IgD-negative memory B cell (primary cell): ENCODE results near the gene LIFR. TPM values are rescaled to one million over a fixed set of nuclear protein-coding genes. Genes with fewer than 3 reads are reported as not detected.
"Not testable (repeated sequence)": the region's sequence is repeated elsewhere in the genome, so short reads cannot be mapped to it uniquely, and the experiment has no call there.

Experiments used
- H3K27ac Mint-ChIP-seq, 3 donors: one replicate each; pipeline ENCODE4 v1.8.0; 2020 to 2022; ENCODE audit warnings: mild to moderate bottlenecking in 3 of 3, mixed read lengths in 3 of 3, moderate library complexity in 1 of 3
- H3K27me3 Mint-ChIP-seq: one replicate; pipeline ENCODE4 v1.8.0; 2021; ENCODE audit warnings: mixed read lengths
- H3K36me3 Mint-ChIP-seq: one replicate; pipeline ENCODE4 v1.8.0; 2020; ENCODE audit warnings: mild to moderate bottlenecking, mixed read lengths
- H3K4me1 Mint-ChIP-seq, 3 donors: one replicate each; pipeline ENCODE4 v1.8.0; 2020 to 2022; ENCODE audit warnings: mixed read lengths in 3 of 3, mild to moderate bottlenecking in 1 of 3
- H3K4me3 Mint-ChIP-seq, 4 donors: one replicate each; pipeline ENCODE4 v1.8.0; 2020 to 2022; ENCODE audit warnings: mild to moderate bottlenecking in 4 of 4, mixed read lengths in 4 of 4, moderate library complexity in 3 of 4
- H3K9me3 Mint-ChIP-seq, 3 donors: one replicate each; pipeline ENCODE4 v1.8.0; 2020 to 2021; ENCODE audit warnings: mixed read lengths in 3 of 3, mild to moderate bottlenecking in 1 of 3
- polyA plus RNA-seq: library from polyadenylated mRNA; unstranded; fragments of 300-500 nt; fragmentation: Illumina TruSeq; gene quantifications from one replicate; pipeline ENCODE4 v1.2.3, GENCODE V29; 2021

LIFR gene, protein sequence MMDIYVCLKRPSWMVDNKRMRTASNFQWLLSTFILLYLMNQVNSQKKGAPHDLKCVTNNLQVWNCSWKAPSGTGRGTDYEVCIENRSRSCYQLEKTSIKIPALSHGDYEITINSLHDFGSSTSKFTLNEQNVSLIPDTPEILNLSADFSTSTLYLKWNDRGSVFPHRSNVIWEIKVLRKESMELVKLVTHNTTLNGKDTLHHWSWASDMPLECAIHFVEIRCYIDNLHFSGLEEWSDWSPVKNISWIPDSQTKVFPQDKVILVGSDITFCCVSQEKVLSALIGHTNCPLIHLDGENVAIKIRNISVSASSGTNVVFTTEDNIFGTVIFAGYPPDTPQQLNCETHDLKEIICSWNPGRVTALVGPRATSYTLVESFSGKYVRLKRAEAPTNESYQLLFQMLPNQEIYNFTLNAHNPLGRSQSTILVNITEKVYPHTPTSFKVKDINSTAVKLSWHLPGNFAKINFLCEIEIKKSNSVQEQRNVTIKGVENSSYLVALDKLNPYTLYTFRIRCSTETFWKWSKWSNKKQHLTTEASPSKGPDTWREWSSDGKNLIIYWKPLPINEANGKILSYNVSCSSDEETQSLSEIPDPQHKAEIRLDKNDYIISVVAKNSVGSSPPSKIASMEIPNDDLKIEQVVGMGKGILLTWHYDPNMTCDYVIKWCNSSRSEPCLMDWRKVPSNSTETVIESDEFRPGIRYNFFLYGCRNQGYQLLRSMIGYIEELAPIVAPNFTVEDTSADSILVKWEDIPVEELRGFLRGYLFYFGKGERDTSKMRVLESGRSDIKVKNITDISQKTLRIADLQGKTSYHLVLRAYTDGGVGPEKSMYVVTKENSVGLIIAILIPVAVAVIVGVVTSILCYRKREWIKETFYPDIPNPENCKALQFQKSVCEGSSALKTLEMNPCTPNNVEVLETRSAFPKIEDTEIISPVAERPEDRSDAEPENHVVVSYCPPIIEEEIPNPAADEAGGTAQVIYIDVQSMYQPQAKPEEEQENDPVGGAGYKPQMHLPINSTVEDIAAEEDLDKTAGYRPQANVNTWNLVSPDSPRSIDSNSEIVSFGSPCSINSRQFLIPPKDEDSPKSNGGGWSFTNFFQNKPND
- not detected for polyA plus RNA-seq

- peak within 1 kb of the TSS in 2 of 3 donors; percentile 24 to 47 for H3K27ac Mint-ChIP-seq
- peak within 1 kb of the TSS; percentile 64 to 88 (median 81) for H3K4me3 Mint-ChIP-seq
- no peaks in the 10 kb centered on the region for H3K36me3 Mint-ChIP-seq
- H3K9me3 Mint-ChIP-seq, result peaks cover 0 to 1% (median 0%) of the 10 kb centered on the region in 3 donors
- H3K4me1 Mint-ChIP-seq, result peaks cover 3 to 11% (median 5%) of the 10 kb centered on the region in 3 donors
- H3K27me3 Mint-ChIP-seq, result peaks cover 40% of the 10 kb centered on the region
Observed at GRCh38 chr5:38556599-38557307, at the start of gene LIFR. Gene LIFR, minus strand, starts transcription at chr5:38556646. Its CDS starts 25,999 bp downstream, at chr5:38530647.

DNA sequence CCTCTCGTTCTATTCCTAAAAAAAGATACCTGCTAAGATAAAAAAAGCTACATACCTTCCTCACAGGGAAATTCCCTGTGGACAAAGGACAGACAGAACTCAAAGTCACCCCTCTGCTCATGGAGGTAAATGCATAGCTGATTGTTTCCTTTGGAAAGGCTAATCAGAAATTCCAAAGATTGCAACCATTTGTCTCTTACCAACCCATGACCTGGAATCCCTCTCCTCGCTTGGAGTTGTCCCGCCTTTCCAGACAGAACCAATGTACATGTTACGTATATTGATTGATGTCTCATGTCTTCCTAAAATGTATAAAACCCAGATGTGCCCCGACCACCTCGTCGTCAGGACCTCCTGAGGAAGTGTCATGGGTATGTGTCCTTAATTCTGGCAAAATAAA is 49.2 kb upstream of the LIFR start:
- H3K27me3 Mint-ChIP-seq, result peaks cover 5% of the 10 kb centered on the region
- H3K4me3 Mint-ChIP-seq, result no peak overlapping the region
- H3K36me3 Mint-ChIP-seq, result peaks cover 2% of the 10 kb centered on the region
- no peaks in the 10 kb centered on the region for H3K9me3 Mint-ChIP-seq
- H3K4me1 Mint-ChIP-seq, result no peaks in the 10 kb centered on the region
- H3K27ac Mint-ChIP-seq, result no peak overlapping the region

DNA sequence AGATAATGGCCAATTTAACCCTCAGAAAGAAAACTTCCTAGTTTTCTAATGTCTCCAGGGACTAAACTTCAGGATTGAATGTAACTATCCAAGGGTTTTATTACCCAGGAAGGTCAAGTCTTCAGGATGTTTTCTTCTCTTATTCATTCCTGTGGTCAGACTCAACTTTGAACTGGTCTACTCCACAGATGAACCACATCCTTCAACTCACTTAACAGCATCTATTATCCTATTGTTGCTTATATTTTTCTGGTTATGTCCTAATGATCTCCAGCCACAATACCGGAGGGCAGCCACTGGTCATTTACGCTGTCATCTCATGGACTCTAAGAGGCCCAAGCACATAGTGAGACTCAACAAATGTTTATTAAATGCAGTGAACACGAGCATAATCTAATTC is 47.2 kb upstream of the LIFR start:
- Mint-ChIP-seq H3K4me1 (no peaks in the 10 kb centered on the region), H3K36me3 (peaks cover 2% of the 10 kb centered on the region), H3K9me3 (no peaks in the 10 kb centered on the region), H3K27me3 (peaks cover 4% of the 10 kb centered on the region), H3K27ac (no peak overlapping the region), H3K4me3 (no peak overlapping the region)

- Mint-ChIP-seq H3K27me3 (peaks cover 8% of the 10 kb centered on the region), H3K36me3 (peaks cover 2% of the 10 kb centered on the region), H3K4me1 (no peaks in the 10 kb centered on the region), H3K4me3 (no peak overlapping the region), H3K27ac (no peak overlapping the region), H3K9me3 (no peaks in the 10 kb centered on the region)
Observed at GRCh38 chr5:38602641-38603040, 46.2 kb upstream of the LIFR start.

GRCh38 chr5:38601863-38602298 is 45.4 kb upstream of the LIFR start:
- Mint-ChIP-seq H3K4me3 (no peak overlapping the region), H3K9me3 (peaks cover 0 to 2% (median 0%) of the 10 kb centered on the region in 3 donors), H3K4me1 (no peaks in the 10 kb centered on the region), H3K36me3 (peaks cover 2% of the 10 kb centered on the region), H3K27me3 (peaks cover 15% of the 10 kb centered on the region), H3K27ac (no peak overlapping the region)

GRCh38 chr5:38601133-38601862 is 44.9 kb upstream of the LIFR start:
- H3K27ac Mint-ChIP-seq, result no peak overlapping the region
- peaks cover 15% of the 10 kb centered on the region for H3K27me3 Mint-ChIP-seq
- no peaks in the 10 kb centered on the region for H3K4me1 Mint-ChIP-seq
- peaks cover 2% of the 10 kb centered on the region for H3K36me3 Mint-ChIP-seq
- peaks cover 0 to 2% (median 0%) of the 10 kb centered on the region in 3 donors for H3K9me3 Mint-ChIP-seq
- H3K4me3 Mint-ChIP-seq, result no peak overlapping the region

- Mint-ChIP-seq H3K4me1 (no peaks in the 10 kb centered on the region), H3K36me3 (no peaks in the 10 kb centered on the region), H3K4me3 (no peak overlapping the region), H3K27me3 (peaks cover 15% of the 10 kb centered on the region), H3K27ac (no peak overlapping the region), H3K9me3 (peaks cover 0 to 2% (median 0%) of the 10 kb centered on the region in 3 donors)
Observed at GRCh38 chr5:38600329-38601045, 44.0 kb upstream of the LIFR start.

DNA sequence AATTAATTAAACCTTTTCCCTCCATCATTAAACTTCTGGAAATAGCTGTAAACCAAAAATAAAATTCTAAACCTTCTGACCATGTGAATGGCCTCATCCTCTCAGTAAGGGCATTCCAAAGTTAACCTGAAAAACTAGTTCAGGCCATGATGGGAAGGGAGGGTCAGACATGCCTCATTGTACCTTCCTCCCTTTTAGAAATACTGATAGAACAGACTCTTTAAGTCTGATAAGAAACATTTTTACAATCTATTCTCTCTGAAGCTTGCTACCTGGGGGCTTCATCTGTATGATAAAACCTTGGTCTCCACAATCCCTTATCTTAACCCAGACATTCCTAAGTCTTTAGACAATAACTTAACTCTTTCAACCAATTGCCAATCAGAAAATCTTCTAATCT is 43.3 kb upstream of the LIFR start:
- not testable (repeated sequence) for H3K36me3 Mint-ChIP-seq, H3K4me1 Mint-ChIP-seq, H3K27ac Mint-ChIP-seq, H3K9me3 Mint-ChIP-seq, H3K4me3 Mint-ChIP-seq
- peaks cover 17% of the 10 kb centered on the region for H3K27me3 Mint-ChIP-seq

- H3K27ac Mint-ChIP-seq, result no peak overlapping the region
- H3K4me3 Mint-ChIP-seq, result no peak overlapping the region
- peaks cover 17% of the 10 kb centered on the region for H3K27me3 Mint-ChIP-seq
- no peaks in the 10 kb centered on the region for H3K4me1 Mint-ChIP-seq
- H3K9me3 Mint-ChIP-seq, result peaks cover 0 to 2% (median 0%) of the 10 kb centered on the region in 3 donors
- no peaks in the 10 kb centered on the region for H3K36me3 Mint-ChIP-seq
Observed at GRCh38 chr5:38598994-38599617, 42.7 kb upstream of the LIFR start.

DNA sequence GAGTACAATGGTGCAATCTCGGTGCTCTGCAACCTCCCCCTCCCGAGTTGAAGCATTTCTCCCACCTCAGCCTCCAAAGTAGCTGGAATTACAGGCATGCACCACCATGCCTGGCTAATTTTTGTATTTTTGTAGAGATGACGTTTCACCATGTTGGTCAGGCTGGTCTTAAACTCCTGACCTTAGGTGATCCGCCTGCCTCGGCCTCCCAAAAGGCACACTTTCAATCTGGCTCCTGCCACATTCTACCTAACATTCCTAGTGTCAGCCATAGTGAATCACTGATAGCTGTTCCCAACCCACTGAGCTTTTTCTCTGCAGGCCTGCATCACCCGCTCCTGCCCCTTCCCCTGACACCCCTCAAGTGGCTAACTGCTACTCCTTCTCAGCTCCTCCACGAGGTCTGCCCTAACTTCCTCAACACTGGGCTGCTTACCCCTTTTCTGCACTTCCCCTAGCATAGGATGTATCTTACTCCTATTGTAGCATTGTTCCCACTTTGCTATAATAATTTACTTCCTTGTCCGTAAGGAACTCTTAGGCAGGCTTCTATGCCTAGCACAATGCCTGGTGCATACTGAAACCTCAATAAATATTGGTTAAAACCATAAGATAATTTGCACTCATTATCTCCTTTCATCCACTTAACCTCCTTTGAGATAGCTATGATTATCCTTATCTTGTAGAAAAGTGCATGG is 42.0 kb upstream of the LIFR start:
- Mint-ChIP-seq H3K9me3 (peaks cover 0 to 2% (median 0%) of the 10 kb centered on the region in 3 donors), H3K36me3 (no peaks in the 10 kb centered on the region), H3K4me3 (no peak overlapping the region), H3K27ac (no peak overlapping the region), H3K4me1 (no peaks in the 10 kb centered on the region), H3K27me3 (peaks cover 17% of the 10 kb centered on the region)

- Mint-ChIP-seq H3K27ac (no peak overlapping the region), H3K9me3 (peaks cover 0 to 2% (median 0%) of the 10 kb centered on the region in 3 donors), H3K27me3 (peaks cover 17% of the 10 kb centered on the region), H3K4me1 (no peaks in the 10 kb centered on the region), H3K4me3 (no peak overlapping the region), H3K36me3 (no peaks in the 10 kb centered on the region)
Observed at GRCh38 chr5:38596981-38597380, 40.5 kb upstream of the LIFR start.

- no peak overlapping the region for H3K4me3 Mint-ChIP-seq
- H3K9me3 Mint-ChIP-seq, result peaks cover 0 to 2% (median 0%) of the 10 kb centered on the region in 3 donors
- no peaks in the 10 kb centered on the region for H3K36me3 Mint-ChIP-seq
- no peaks in the 10 kb centered on the region for H3K4me1 Mint-ChIP-seq
- H3K27me3 Mint-ChIP-seq, result peaks cover 14% of the 10 kb centered on the region
- no peak overlapping the region for H3K27ac Mint-ChIP-seq
Observed at GRCh38 chr5:38595132-38595745, 38.8 kb upstream of the LIFR start.
